Common myeloid progenitor, CD34-positive (primary cell): ENCODE data around the gene CPLX4.

Experiments
- CTCF ChIA-PET: fragments of 350-600 bp; sonication (Branson Sonifier 250); formaldehyde crosslinking; loops from one replicate; lab custom pipeline; 2021; ENCODE audit warnings: antibody characterized with exemption; lab: Charles Lee
- POLR2A ChIA-PET: fragments of 350-600 bp; sonication (Branson Sonifier 250); formaldehyde crosslinking; loops from one replicate; lab custom pipeline; 2021; ENCODE audit warnings: antibody characterized with exemption; lab: Charles Lee
- DNase-seq, 3 donors: peaks; one replicate each; pipeline versions ENCODE4 v3.0.0 to v3.0.0-alpha.2; 2013
- H3K27ac ChIP-seq, 2 experiments: 1 replicate in 1 of 2; 2 replicates in 1 of 2; pipeline ENCODE4 v1.7.0; 2013; ENCODE audit warnings: inconsistent platforms in 2 of 2, low read length in 2 of 2, mild to moderate bottlenecking in 2 of 2, low read depth in 1 of 2, moderate library complexity in 1 of 2; ENCODE audit not compliant: severe bottlenecking in 2 of 2, insufficient read depth in 1 of 2, poor library complexity in 1 of 2
- H3K27me3 ChIP-seq, 5 experiments: replicated peaks in 2 of 5; 1 replicate in 3 of 5; 2 replicates in 2 of 5; pipeline versions ENCODE4 v1.6.1 to v1.7.0; 2013; ENCODE audit warnings: low read length in 4 of 5, mild to moderate bottlenecking in 2 of 5, moderate library complexity in 2 of 5, inconsistent platforms in 1 of 5; ENCODE audit not compliant: insufficient read depth in 5 of 5, control insufficient read depth in 4 of 5
- H3K36me3 ChIP-seq, 4 experiments: 1 replicate in 2 of 4; 2 replicates in 2 of 4; pipeline versions ENCODE4 v1.6.1 to v1.7.0; 2013; ENCODE audit warnings: low read length in 3 of 4, control low read depth in 1 of 4, mild to moderate bottlenecking in 1 of 4; ENCODE audit not compliant: control insufficient read depth in 4 of 4, insufficient read depth in 4 of 4
- H3K4me1 ChIP-seq, 4 experiments: 1 replicate in 3 of 4; 2 replicates in 1 of 4; pipeline versions ENCODE4 v1.6.1 to v1.7.1; 2013; ENCODE audit warnings: low read length in 3 of 4, mild to moderate bottlenecking in 3 of 4, control low read depth in 1 of 4, inconsistent platforms in 1 of 4, moderate library complexity in 1 of 4; ENCODE audit not compliant: control insufficient read depth in 4 of 4, insufficient read depth in 4 of 4; ENCODE audit errors: control extremely low read depth in 1 of 4
- H3K4me3 ChIP-seq, 7 experiments: 1 replicate in 4 of 7; 2 replicates in 3 of 7; pipeline versions ENCODE4 v1.5.1 to v1.7.0; 2013; ENCODE audit warnings: mild to moderate bottlenecking in 7 of 7, low read length in 6 of 7, moderate library complexity in 6 of 7, inconsistent platforms in 2 of 7, low read depth in 2 of 7, control low read depth in 1 of 7; ENCODE audit not compliant: insufficient read depth in 4 of 7, control insufficient read depth in 1 of 7; ENCODE audit errors: extremely low read depth in 1 of 7
- H3K9me3 ChIP-seq, 5 experiments: 1 replicate in 4 of 5; 2 replicates in 1 of 5; pipeline versions ENCODE4 v1.6.1 to v1.7.1; 2013; ENCODE audit warnings: low read length in 4 of 5, mild to moderate bottlenecking in 2 of 5, inconsistent platforms in 1 of 5, low read depth in 1 of 5, moderate library complexity in 1 of 5; ENCODE audit not compliant: control insufficient read depth in 4 of 5, insufficient read depth in 2 of 5; ENCODE audit errors: control extremely low read depth in 1 of 5
- WGBS: methylation state at CpG from one replicate; pipeline ENCODE4 v1.1.5; 2013; ENCODE audit not compliant: insufficient coverage; 5-methylcytosine and 5-hydroxymethylcytosine counted together

Gene CPLX4

DNA sequence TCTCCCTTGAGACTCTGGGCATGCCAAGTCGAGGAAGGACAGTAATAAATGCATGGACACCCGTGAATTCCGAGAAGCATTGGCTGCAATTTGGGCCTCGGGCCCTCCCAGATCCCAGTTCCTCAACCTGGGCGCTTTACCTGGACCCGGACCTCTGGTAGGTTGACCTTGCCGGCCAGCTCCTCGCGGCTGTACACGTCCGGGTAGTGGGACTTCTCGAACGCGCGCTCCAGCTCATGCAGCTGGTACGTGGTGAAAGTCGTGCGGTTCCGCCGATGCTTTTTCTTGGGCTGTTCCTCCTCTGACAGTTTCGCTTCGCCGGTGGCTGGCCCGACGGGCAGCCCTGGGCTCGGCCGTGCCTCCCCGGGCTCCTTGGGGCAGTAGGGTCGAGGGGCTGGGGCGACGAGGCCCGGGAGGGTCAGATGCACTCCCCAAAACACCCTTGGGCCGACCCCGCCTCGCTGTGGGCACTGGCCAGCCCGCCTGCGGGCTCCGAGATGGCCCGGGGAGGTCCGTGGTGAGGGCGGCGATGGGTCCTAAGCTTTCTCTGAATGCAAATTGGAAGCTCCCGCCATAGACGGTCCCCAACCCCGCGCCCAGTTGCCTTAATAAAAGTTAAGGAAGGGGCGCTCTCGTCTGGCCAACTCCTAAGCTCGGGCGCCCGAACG is 46.1 kb downstream of the CPLX4 start:
- H3K4me3 ChIP-seq = peak overlapping the region in 3 of 7 experiments; percentile 50 to 71 (median 55)
- no peaks in the 10 kb centered on the region for H3K9me3 ChIP-seq
- H3K36me3 ChIP-seq = no peaks in the 10 kb centered on the region
- peak in 2 of 3 donors; percentile 50 to 54 for DNase-seq
- peaks cover 12 to 100% (median 72%) of the 10 kb centered on the region in 5 experiments for H3K27me3 ChIP-seq
- ChIA-PET CTCF (interaction anchor here (1.0 to 2.3 kb wide), 7 partner anchors 9 to 130 kb away, joined by 3 to 7 read pairs (median 5); no protein-coding TSS in a partner anchor), POLR2A (no interaction called here)
- H3K4me1 ChIP-seq = peaks cover 0 to 42% (median 24%) of the 10 kb centered on the region in 4 experiments
- H3K27ac ChIP-seq = no peak overlapping the region
- 2% methylated on average over 51 of the region's 52 CpGs for WGBS

GRCh38 chr18:59271606-59272220 is 46.7 kb downstream of the CPLX4 start:
- Histone ChIP-seq H3K27ac (no peak overlapping the region), H3K9me3 (no peaks in the 10 kb centered on the region), H3K27me3 (peaks cover 15 to 100% (median 77%) of the 10 kb centered on the region in 5 experiments), H3K36me3 (no peaks in the 10 kb centered on the region), H3K4me3 (peak overlapping the region in 2 of 7 experiments; percentile 55 to 71), H3K4me1 (peaks cover 0 to 42% (median 24%) of the 10 kb centered on the region in 4 experiments)
- ChIA-PET CTCF (interaction anchor here (0.6 to 2.3 kb wide), 5 partner anchors 11 to 131 kb away, joined by 3 to 6 read pairs (median 5); no protein-coding TSS in a partner anchor), POLR2A (no interaction called here)
- no peak for DNase-seq
- WGBS = 7% methylated on average over 12 of the region's 14 CpGs

GRCh38 chr18:59270689-59271257 is 47.7 kb downstream of the CPLX4 start:
- no peaks in the 10 kb centered on the region for H3K36me3 ChIP-seq
- peaks cover 22 to 100% (median 76%) of the 10 kb centered on the region in 5 experiments for H3K27me3 ChIP-seq
- no peak overlapping the region for H3K4me3 ChIP-seq
- no CpG with 5 or more reads among the region's 4 CpGs for WGBS
- H3K9me3 ChIP-seq = peaks cover 0 to 2% (median 0%) of the 10 kb centered on the region in 5 experiments
- H3K27ac ChIP-seq = no peak overlapping the region
- no peak for DNase-seq
- ChIA-PET CTCF (interaction anchor here (0.6 to 2.3 kb wide), 4 partner anchors 12 to 56 kb away, joined by 3 to 5 read pairs (median 4); no protein-coding TSS in a partner anchor), POLR2A (no interaction called here)
- H3K4me1 ChIP-seq = peaks cover 0 to 42% (median 25%) of the 10 kb centered on the region in 4 experiments

DNA sequence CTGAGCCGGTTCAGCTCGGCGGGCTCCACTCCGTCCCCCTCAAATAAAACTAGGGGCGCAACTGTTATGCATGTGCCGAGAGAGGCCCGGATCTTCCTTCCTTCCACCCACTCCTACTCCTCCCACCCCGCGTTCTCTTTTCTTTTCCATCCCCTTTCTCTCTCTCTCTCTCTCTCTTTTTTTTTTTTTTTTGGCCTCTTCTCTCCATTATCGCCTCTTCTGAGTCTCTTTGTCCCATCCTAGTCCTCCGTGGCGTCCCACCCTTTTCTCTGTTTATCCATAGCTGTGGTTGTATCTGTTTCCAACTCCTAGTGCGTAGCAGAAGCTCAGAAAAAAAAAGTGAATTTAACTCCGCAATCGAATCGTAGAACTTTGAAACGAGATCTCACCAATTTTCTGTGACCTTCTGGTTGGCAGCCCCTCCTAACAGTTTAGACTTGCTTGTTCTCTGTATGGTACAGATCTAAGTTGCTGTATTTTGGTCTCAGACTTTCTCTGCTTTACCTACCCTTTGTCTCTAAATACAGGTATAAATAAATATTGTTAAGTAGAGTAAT is 48.8 kb downstream of the CPLX4 start:
- Histone ChIP-seq H3K4me1 (peaks cover 0 to 52% (median 28%) of the 10 kb centered on the region in 4 experiments), H3K27ac (no peak overlapping the region), H3K27me3 (peaks cover 16 to 100% (median 72%) of the 10 kb centered on the region in 5 experiments), H3K4me3 (peak overlapping the region in 4 of 7 experiments; percentile 21 to 55 (median 42)), H3K36me3 (no peaks in the 10 kb centered on the region), H3K9me3 (peaks cover 0 to 3% (median 0%) of the 10 kb centered on the region in 5 experiments)
- POLR2A ChIA-PET = interaction anchor here (0.6 kb wide), 1 partner anchor 98 kb away, joined by 3 read pairs; no protein-coding TSS in a partner anchor
- WGBS = 9% methylated on average over 17 of the region's 17 CpGs
- no peak for DNase-seq
- CTCF ChIA-PET = interaction anchor here (0.7 to 3.5 kb wide), 10 partner anchors 13 to 653 kb away, joined by 3 to 16 read pairs (median 4); no protein-coding TSS in a partner anchor

GRCh38 chr18:59268721-59269562 is 49.5 kb downstream of the CPLX4 start:
- H3K4me1 ChIP-seq = peaks cover 0 to 48% (median 26%) of the 10 kb centered on the region in 4 experiments
- no peaks in the 10 kb centered on the region for H3K36me3 ChIP-seq
- CTCF ChIA-PET = interaction anchor here (0.7 to 3.5 kb wide), 10 partner anchors 18 to 653 kb away, joined by 3 to 16 read pairs (median 3); no protein-coding TSS in a partner anchor
- WGBS = 2% methylated on average over 63 of the region's 90 CpGs
- peaks cover 16 to 100% (median 71%) of the 10 kb centered on the region in 5 experiments for H3K27me3 ChIP-seq
- DNase-seq = peak; percentile 63 to 79 (median 69)
- peak overlapping the region in 5 of 7 experiments; percentile 1 to 55 (median 37) for H3K4me3 ChIP-seq
- H3K9me3 ChIP-seq = peaks cover 0 to 3% (median 0%) of the 10 kb centered on the region in 5 experiments
- POLR2A ChIA-PET = interaction anchor here (0.6 kb wide), 1 partner anchor 97 kb away, joined by 3 read pairs; no protein-coding TSS in a partner anchor
- H3K27ac ChIP-seq = no peak overlapping the region
